Esophagus squamous epithelium (tissue), 5 donors: ENCODE measurements around the gene HCN1. TPM values are rescaled to one million over a fixed set of nuclear protein-coding genes. Genes with fewer than 3 reads are reported as not detected.

Experiments
- DNase-seq: peaks from one replicate; lab custom pipeline; 2025; lab: John Stamatoyannopoulos, UW
- H3K27ac ChIP-seq, 4 donors: fragments of 200-600 bp; sonication (generic); one replicate each; pipeline ENCODE4 v1.5.1; 2016 to 2019; ENCODE audit warnings: mild to moderate bottlenecking in 1 of 4
- H3K27me3 ChIP-seq, 4 donors: fragments of 200-600 bp; sonication (generic); 1 replicate in 3 of 4; 2 replicates in 1 of 4; pipeline versions ENCODE4 v1.5.1 to v1.6.0; 2017 to 2021; ENCODE audit warnings: antibody characterized with exemption in 1 of 4
- H3K36me3 ChIP-seq, 3 donors: fragments of 200-600 bp; sonication (generic); one replicate each; pipeline ENCODE4 v1.5.1; 2016 to 2019
- H3K4me1 ChIP-seq, 3 donors: fragments of 200-600 bp; sonication (generic); one replicate each; pipeline ENCODE4 v1.5.1; 2017 to 2019
- H3K4me3 ChIP-seq, 4 donors: fragments of 200-600 bp; sonication (generic); 1 replicate in 3 of 4; 2 replicates in 1 of 4; pipeline ENCODE4 v1.5.1; 2016 to 2019; ENCODE audit warnings: mild to moderate bottlenecking in 2 of 4, moderate library complexity in 1 of 4
- H3K9me3 ChIP-seq, 3 donors: fragments of 200-600 bp; sonication (generic); one replicate each; pipeline ENCODE4 v1.5.1; 2016 to 2019
- CTCF ChIP-seq, 6 experiments: fragments of 450-650 bp in 4 of 6; fragments of 200-600 bp in 2 of 6; sonication (generic) in 2 of 6; IDR thresholded peaks; one replicate each; pipeline ENCODE4 v1.5.1; 2016 to 2019; ENCODE audit warnings: antibody characterized with exemption in 6 of 6, mild to moderate bottlenecking in 4 of 6, moderate library complexity in 4 of 6
- POLR2A ChIP-seq, 4 donors: fragments of 450-650 bp; IDR thresholded peaks; one replicate each; pipeline ENCODE4 v1.6.1; 2017; ENCODE audit warnings: antibody characterized with exemption in 4 of 4, mild to moderate bottlenecking in 4 of 4, moderate library complexity in 3 of 4
- whole genome bisulfite sequencing, 2 donors: methylation state at CpG; one replicate each; pipeline ENCODE4 v1.1.5; 2018; 5-methylcytosine and 5-hydroxymethylcytosine counted together
- intact Hi-C: fragments of 100-400 bp; cut with DNase I; formaldehyde crosslinking; loops from one replicate; pipeline ENCODE4 v1.15.0; 2022
- total RNA-seq, 4 donors: library from RNA; depleted of rRNA; stranded (reverse); fragments of >200 nt; gene quantifications; one replicate each; pipeline ENCODE4 v1.1.0, GENCODE V29; 2016
- donor health status: DM: yes; HTN: yes; CAD: no.

Gene HCN1
- total RNA-seq, 4 donors from 2014 or later: 0.19 TPM; not detected in 3

- no peaks in the 10 kb centered on the region for H3K4me1 ChIP-seq
- intact Hi-C loops: no loop called here
- no peak for DNase-seq
- H3K36me3 ChIP-seq: no peaks in the 10 kb centered on the region
- no peak for TF ChIP-seq POLR2A (IDR thresholded peaks at IDR 0.05)
- no peak for TF ChIP-seq CTCF (IDR thresholded peaks at IDR 0.05)
- no peaks in the 10 kb centered on the region for H3K27me3 ChIP-seq
- no peak overlapping the region for H3K27ac ChIP-seq
- no peaks in the 10 kb centered on the region for H3K9me3 ChIP-seq
- H3K4me3 ChIP-seq: no peak overlapping the region
- 0 to 36% methylated on average over 1 of the region's 1 CpG for WGBS, 2 donors
These were observed 443.2 kb downstream of the HCN1 start for GRCh38 chr5:45252978-45253377.

- intact Hi-C loops: no loop called here
- no peaks in the 10 kb centered on the region for H3K27me3 ChIP-seq
- H3K4me1 ChIP-seq: no peaks in the 10 kb centered on the region
- no peak overlapping the region for H3K4me3 ChIP-seq
- H3K9me3 ChIP-seq: no peaks in the 10 kb centered on the region
- no peak for DNase-seq
- H3K27ac ChIP-seq: no peak overlapping the region
- WGBS, 2 donors: 61 to 63% methylated on average over 3 of the region's 3 CpGs
- TF ChIP-seq POLR2A (IDR thresholded peaks at IDR 0.05): no peak
- TF ChIP-seq CTCF (IDR thresholded peaks at IDR 0.05): no peak
- H3K36me3 ChIP-seq: no peaks in the 10 kb centered on the region
These were observed 443.6 kb downstream of the HCN1 start for GRCh38 chr5:45252541-45252940.

GRCh38 chr5:45225571-45226031 lies 470.6 kb downstream of the HCN1 start:
- H3K9me3 ChIP-seq: peaks cover 0 to 6% (median 0%) of the 10 kb centered on the region in 3 donors
- no peaks in the 10 kb centered on the region for H3K27me3 ChIP-seq
- intact Hi-C loops: no loop called here
- no peaks in the 10 kb centered on the region for H3K36me3 ChIP-seq
- H3K27ac ChIP-seq: no peak overlapping the region
- no peak for DNase-seq
- H3K4me3 ChIP-seq: no peak overlapping the region
- H3K4me1 ChIP-seq: no peaks in the 10 kb centered on the region
- WGBS, 2 donors: no CpG with 5 or more reads among the region's 25 CpGs
- no peak for TF ChIP-seq POLR2A (IDR thresholded peaks at IDR 0.05)

DNA sequence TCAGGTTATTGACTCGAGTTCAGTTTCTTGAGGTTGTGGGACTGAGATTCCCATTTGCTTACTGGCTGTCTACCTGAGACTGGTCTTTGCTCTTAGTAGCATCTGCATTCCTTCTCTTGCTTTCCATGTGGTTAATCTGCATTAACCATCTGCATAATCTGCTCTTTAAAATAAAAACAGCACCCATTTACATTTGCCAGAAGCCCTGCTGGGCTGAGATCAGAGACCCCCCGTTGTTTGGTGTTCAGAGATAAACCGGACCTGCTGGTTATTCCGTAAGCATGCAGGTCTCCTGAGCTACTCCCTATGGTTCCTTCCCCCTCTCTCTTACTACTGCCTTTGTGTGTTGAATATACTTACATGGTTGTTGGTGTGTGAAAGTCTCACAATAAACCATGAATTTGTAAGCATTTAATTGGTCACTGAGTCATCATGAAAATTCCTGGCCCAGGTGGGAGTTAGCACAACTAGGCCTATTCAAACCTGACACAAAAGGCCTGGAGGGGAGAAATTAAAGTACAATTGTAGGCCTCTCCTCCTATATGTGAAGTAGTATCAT lies 490.7 kb downstream of the HCN1 start:
- Histone ChIP-seq H3K4me3 (no peak overlapping the region), H3K27ac (peak overlapping the region in 2 of 4 donors; percentile 36 to 60), H3K27me3 (no peaks in the 10 kb centered on the region), H3K4me1 (peaks cover 0 to 19% (median 0%) of the 10 kb centered on the region in 3 donors), H3K36me3 (no peaks in the 10 kb centered on the region), H3K9me3 (no peaks in the 10 kb centered on the region)
- DNase-seq: no peak
- no peak for TF ChIP-seq POLR2A (IDR thresholded peaks at IDR 0.05)
- no peak for TF ChIP-seq CTCF (IDR thresholded peaks at IDR 0.05)
- 63 to 68% methylated on average over 4 of the region's 4 CpGs for WGBS, 2 donors
- intact Hi-C loops: no loop called here
